A549 (cell line): Measurements from ENCODE around the gene DNASE2.

Experiments
- CHD4 ChIP-seq: fragments of 200-600 bp; sonication (generic); IDR thresholded peaks from 2 replicates; pipeline ENCODE4 v1.6.1; 2016; ENCODE audit warnings: antibody characterized with exemption, mild to moderate bottlenecking, borderline replicate concordance
- EP300 ChIP-seq, 2 experiments: fragments of >200 bp; sonication (Bioruptor Twin); formaldehyde crosslinking; IDR thresholded peaks; 2 replicates in 1 of 2; 3 replicates in 1 of 2; pipeline ENCODE4 v1.6.1; 2016 to 2017
- MAFK ChIP-seq: fragments of 450-650 bp; IDR thresholded peaks from 2 replicates; pipeline ENCODE4 v1.6.1; 2014; ENCODE audit not compliant: partially characterized antibody
- RCOR1 ChIP-seq: fragments of 150-350 bp; IDR thresholded peaks from 2 replicates; pipeline ENCODE4 v1.6.1; 2014; ENCODE audit warnings: antibody characterized with exemption, low read length, low read depth
- RFX5 ChIP-seq: fragments of 450-650 bp; IDR thresholded peaks from 2 replicates; pipeline ENCODE4 v1.7.1; 2014; ENCODE audit warnings: antibody characterized with exemption, mild to moderate bottlenecking, moderate library complexity
- RNF2 ChIP-seq: fragments of 200-600 bp; sonication (generic); IDR thresholded peaks from 2 replicates; pipeline ENCODE4 v1.6.1; 2016; ENCODE audit warnings: low read depth, mild to moderate bottlenecking, antibody characterized with exemption, moderate library complexity, borderline replicate concordance
- TF ChIP-seq, protein P1 (sequence below): fragments of >200 bp; sonication (Bioruptor Twin); formaldehyde crosslinking; IDR thresholded peaks from 3 replicates; pipeline ENCODE4 v1.5.1; 2016
- TF ChIP-seq, protein P2 (sequence below): IDR thresholded peaks from 2 replicates; pipeline ENCODE4 v1.6.1; 2012
- TF ChIP-seq, protein P3 (sequence below): fragments of 200-600 bp; sonication (generic); IDR thresholded peaks from 2 replicates; pipeline ENCODE4 v1.6.1; 2016; ENCODE audit warnings: antibody characterized with exemption, mild to moderate bottlenecking, moderate library complexity
- TF ChIP-seq, protein P4 (sequence below): fragments of 150-350 bp; IDR thresholded peaks from 2 replicates; pipeline ENCODE4 v1.6.1; 2014; ENCODE audit warnings: low read depth, mild to moderate bottlenecking, low read length

DNA sequence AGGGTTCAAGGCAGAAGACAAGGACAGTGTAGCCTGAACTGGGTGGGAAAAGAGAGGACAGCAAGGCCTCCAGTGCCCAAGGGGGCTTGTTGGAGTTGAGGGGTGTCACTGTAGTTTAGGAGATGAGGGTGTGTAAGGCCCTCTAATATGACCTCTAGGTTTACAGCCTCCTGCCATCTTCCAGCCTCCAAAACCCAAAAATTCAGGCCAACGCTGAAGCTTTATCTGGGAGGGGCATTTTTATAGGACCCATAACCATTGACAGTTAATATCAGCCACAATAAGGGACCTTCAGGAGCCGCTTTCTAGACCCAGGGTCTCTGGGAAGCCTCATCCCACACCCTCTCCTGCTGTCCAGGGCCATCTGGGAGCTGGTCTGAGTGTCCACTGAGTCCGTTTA lies 3.0 kb upstream of the DNASE2 start:
- TF ChIP-seq, protein P1, sequence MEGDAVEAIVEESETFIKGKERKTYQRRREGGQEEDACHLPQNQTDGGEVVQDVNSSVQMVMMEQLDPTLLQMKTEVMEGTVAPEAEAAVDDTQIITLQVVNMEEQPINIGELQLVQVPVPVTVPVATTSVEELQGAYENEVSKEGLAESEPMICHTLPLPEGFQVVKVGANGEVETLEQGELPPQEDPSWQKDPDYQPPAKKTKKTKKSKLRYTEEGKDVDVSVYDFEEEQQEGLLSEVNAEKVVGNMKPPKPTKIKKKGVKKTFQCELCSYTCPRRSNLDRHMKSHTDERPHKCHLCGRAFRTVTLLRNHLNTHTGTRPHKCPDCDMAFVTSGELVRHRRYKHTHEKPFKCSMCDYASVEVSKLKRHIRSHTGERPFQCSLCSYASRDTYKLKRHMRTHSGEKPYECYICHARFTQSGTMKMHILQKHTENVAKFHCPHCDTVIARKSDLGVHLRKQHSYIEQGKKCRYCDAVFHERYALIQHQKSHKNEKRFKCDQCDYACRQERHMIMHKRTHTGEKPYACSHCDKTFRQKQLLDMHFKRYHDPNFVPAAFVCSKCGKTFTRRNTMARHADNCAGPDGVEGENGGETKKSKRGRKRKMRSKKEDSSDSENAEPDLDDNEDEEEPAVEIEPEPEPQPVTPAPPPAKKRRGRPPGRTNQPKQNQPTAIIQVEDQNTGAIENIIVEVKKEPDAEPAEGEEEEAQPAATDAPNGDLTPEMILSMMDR = no peak
- TF ChIP-seq, protein P2, sequence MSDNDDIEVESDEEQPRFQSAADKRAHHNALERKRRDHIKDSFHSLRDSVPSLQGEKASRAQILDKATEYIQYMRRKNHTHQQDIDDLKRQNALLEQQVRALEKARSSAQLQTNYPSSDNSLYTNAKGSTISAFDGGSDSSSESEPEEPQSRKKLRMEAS = no peak
- TF ChIP-seq RNF2 (no peak), RFX5 (no peak), EP300 (IDR thresholded peaks at IDR 0.05) (no peak), RCOR1 (no peak), MAFK (no peak), CHD4 (no peak)
- TF ChIP-seq, protein P3, sequence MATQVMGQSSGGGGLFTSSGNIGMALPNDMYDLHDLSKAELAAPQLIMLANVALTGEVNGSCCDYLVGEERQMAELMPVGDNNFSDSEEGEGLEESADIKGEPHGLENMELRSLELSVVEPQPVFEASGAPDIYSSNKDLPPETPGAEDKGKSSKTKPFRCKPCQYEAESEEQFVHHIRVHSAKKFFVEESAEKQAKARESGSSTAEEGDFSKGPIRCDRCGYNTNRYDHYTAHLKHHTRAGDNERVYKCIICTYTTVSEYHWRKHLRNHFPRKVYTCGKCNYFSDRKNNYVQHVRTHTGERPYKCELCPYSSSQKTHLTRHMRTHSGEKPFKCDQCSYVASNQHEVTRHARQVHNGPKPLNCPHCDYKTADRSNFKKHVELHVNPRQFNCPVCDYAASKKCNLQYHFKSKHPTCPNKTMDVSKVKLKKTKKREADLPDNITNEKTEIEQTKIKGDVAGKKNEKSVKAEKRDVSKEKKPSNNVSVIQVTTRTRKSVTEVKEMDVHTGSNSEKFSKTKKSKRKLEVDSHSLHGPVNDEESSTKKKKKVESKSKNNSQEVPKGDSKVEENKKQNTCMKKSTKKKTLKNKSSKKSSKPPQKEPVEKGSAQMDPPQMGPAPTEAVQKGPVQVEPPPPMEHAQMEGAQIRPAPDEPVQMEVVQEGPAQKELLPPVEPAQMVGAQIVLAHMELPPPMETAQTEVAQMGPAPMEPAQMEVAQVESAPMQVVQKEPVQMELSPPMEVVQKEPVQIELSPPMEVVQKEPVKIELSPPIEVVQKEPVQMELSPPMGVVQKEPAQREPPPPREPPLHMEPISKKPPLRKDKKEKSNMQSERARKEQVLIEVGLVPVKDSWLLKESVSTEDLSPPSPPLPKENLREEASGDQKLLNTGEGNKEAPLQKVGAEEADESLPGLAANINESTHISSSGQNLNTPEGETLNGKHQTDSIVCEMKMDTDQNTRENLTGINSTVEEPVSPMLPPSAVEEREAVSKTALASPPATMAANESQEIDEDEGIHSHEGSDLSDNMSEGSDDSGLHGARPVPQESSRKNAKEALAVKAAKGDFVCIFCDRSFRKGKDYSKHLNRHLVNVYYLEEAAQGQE = no peak
- TF ChIP-seq, protein P4, sequence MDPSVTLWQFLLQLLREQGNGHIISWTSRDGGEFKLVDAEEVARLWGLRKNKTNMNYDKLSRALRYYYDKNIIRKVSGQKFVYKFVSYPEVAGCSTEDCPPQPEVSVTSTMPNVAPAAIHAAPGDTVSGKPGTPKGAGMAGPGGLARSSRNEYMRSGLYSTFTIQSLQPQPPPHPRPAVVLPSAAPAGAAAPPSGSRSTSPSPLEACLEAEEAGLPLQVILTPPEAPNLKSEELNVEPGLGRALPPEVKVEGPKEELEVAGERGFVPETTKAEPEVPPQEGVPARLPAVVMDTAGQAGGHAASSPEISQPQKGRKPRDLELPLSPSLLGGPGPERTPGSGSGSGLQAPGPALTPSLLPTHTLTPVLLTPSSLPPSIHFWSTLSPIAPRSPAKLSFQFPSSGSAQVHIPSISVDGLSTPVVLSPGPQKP = no peak
